ENCODE measurements around the gene APBA2.

DNA sequence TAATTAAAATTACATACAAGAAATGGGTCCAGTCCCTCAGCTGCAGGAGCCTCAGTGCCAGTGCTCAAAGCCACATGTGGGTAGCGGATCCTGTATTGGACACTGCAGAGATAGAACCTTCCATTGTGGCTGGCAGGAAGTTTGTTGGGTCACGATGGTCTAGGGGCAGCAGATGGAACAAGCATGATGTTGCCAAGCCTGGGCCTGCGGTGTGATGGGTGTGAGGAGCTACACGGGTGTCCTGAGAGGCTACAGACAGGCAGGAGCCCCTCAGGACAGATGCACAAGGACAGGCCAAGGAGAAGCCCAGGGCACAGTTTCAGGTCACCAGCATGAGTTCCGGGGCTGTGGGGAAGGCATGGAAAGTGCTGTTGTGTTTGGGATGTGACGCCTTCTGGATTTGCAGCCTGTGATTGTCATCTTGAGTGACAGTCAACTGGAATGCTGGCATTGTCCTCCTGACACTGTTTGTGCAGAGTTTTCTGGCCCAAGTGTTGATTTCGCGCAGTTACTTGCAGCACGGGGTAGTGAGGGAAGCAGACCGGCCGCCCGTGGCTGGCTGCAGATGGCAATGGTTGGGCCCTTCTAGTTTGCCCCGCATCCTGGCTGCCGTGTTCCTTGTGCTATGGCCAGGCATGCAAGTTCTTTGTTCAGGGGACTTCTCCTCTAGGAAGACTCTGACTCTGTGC lies 206.7 kb downstream of the APBA2 start:
- TF ChIP-seq, protein P1, sequence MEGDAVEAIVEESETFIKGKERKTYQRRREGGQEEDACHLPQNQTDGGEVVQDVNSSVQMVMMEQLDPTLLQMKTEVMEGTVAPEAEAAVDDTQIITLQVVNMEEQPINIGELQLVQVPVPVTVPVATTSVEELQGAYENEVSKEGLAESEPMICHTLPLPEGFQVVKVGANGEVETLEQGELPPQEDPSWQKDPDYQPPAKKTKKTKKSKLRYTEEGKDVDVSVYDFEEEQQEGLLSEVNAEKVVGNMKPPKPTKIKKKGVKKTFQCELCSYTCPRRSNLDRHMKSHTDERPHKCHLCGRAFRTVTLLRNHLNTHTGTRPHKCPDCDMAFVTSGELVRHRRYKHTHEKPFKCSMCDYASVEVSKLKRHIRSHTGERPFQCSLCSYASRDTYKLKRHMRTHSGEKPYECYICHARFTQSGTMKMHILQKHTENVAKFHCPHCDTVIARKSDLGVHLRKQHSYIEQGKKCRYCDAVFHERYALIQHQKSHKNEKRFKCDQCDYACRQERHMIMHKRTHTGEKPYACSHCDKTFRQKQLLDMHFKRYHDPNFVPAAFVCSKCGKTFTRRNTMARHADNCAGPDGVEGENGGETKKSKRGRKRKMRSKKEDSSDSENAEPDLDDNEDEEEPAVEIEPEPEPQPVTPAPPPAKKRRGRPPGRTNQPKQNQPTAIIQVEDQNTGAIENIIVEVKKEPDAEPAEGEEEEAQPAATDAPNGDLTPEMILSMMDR (IDR thresholded peaks at IDR 0.05) = no peak
- TF ChIP-seq POLR2AphosphoS5 (IDR thresholded peaks at IDR 0.05) (no peak), POLR2A (IDR thresholded peaks at IDR 0.05) (no peak)

All from sigmoid colon (tissue), 4 donors.